ENCODE measurements around the gene ADRB1. TPM values are rescaled to one million over a fixed set of nuclear protein-coding genes. Genes with fewer than 3 reads are reported as not detected.
A peak's percentile ranks its signal among the peaks of the same experiment; 100 is the strongest.

The ADRB1 gene
- total and polyA plus RNA-seq, 8 donors = 0.49 to 2.1 (median 0.97) TPM

DNA sequence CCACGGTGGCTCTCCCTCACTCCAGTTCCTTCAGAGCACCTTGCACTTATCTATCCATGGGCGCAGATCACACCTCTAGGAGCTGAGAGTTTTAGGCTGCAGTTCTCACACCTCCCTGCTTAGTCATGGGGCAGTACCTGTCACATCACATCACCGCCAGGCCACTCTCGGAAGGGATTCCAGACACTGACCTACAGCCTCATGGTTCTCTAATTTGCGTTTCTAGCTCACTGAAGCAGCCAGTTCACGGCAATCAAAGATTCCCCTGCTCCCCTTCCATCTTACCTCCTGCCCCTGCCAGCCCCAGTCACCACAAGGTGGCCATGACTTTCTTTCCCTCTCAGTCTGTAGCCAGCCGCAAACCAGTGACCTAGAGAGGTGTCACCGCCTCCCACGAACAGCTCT lies 34.2 kb downstream of the ADRB1 start:
- intact Hi-C loops (cut with DNase I) = no loop called here
- H3K9me3 ChIP-seq = no peaks in the 10 kb centered on the region
- DNase-seq (no peak), ATAC-seq (no peak), FAIRE-seq (no peak)
- TF ChIP-seq, protein P1, sequence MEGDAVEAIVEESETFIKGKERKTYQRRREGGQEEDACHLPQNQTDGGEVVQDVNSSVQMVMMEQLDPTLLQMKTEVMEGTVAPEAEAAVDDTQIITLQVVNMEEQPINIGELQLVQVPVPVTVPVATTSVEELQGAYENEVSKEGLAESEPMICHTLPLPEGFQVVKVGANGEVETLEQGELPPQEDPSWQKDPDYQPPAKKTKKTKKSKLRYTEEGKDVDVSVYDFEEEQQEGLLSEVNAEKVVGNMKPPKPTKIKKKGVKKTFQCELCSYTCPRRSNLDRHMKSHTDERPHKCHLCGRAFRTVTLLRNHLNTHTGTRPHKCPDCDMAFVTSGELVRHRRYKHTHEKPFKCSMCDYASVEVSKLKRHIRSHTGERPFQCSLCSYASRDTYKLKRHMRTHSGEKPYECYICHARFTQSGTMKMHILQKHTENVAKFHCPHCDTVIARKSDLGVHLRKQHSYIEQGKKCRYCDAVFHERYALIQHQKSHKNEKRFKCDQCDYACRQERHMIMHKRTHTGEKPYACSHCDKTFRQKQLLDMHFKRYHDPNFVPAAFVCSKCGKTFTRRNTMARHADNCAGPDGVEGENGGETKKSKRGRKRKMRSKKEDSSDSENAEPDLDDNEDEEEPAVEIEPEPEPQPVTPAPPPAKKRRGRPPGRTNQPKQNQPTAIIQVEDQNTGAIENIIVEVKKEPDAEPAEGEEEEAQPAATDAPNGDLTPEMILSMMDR (IDR thresholded peaks at IDR 0.05) = no peak
- H3K27me3 ChIP-seq = no peaks in the 10 kb centered on the region
- no peak overlapping the region for H3K4me3 ChIP-seq
- 84 to 90% methylated on average over 9 of the region's 9 CpGs for WGBS, 2 donors
- H3K36me3 ChIP-seq = no peaks in the 10 kb centered on the region
- peaks cover 0 to 10% (median 6%) of the 10 kb centered on the region in 3 donors for H3K4me1 ChIP-seq
- H3K27ac ChIP-seq = no peak overlapping the region

DNA sequence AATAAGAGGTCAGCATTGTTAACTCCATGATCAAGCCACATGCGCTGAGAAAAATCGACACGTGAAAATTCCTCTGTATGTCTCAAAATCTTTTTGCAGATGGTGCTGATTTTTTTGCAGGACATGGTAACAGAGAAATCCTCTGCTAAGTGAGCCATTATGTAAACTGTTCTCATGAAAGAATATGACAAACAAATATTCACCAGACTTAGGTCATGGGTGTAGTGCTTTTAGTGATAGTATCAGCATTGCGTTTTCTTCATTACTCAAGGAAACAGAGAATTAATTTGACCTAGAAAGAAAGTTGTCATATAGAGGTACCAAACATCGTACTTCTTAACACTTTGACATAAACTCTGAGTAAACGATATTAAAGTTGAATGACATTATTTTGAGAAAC lies 34.7 kb downstream of the ADRB1 start:
- no peak for ATAC-seq
- no peak overlapping the region for H3K4me3 ChIP-seq
- peaks cover 0 to 10% (median 6%) of the 10 kb centered on the region in 3 donors for H3K4me1 ChIP-seq
- TF ChIP-seq, protein P1 (IDR thresholded peaks at IDR 0.05) = no peak
- no peaks in the 10 kb centered on the region for H3K9me3 ChIP-seq
- H3K27ac ChIP-seq = no peak overlapping the region
- H3K27me3 ChIP-seq = no peaks in the 10 kb centered on the region
- DNase-seq = no peak
- H3K36me3 ChIP-seq = no peaks in the 10 kb centered on the region
- whole genome bisulfite sequencing, 2 donors = 82 to 87% methylated on average over 6 of the region's 6 CpGs
- intact Hi-C loops (cut with DNase I) = no loop called here
- no peak for FAIRE-seq

DNA sequence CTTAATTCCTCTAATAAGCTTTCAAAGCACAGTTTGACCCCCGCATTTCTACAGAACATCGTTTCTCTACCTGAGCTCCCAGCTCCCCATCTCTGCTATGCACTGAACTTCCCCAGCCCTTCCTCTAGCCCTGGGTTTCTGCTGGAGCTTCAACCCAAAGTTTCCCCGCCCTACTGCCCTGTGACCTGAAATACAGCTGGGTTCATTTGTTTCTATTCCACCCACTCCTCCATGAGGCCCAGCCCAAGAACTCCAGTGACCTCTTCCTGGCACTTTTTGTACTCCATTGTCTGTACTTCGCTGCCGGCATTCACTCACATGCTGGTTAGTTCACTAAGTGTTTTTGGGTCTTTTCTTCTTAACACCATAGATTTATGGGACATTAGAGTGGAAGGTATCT lies 35.8 kb downstream of the ADRB1 start:
- no peak overlapping the region for H3K27ac ChIP-seq

DNA sequence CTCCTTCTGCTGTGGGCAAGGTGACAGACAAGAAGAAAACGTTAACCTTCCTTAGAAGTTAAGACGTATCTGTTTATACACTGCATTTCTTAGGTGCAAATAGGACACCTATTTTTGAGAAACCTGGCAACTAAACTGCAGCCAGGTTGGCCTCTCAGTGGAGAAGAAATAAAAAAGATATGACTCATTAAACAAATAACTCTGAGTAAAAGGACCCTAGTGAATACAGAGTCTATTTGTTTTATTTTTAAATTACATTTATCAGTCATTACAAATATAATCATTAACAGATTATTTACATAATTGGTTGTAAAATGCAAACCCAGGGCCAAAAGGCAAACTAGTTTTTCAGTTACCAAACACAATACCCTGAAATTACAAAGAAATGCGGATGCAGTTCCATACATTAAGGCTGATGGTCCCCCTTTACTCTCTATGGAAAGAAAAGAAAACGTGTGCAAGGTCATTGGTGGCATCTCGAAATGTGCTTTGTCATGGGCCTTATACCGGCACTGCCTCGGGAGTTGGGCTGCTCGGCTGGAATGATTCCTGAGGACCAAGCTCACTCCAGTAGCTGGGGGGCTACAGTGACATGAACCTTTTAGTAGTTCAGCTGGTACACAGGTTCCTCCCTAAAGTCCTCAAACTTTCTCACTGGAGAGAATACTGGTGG lies 38.4 kb downstream of the ADRB1 start:
- 37 to 38% methylated on average over 8 of the region's 8 CpGs for WGBS, 2 donors
- ATAC-seq = peak; percentile 82 to 84 (median 84)
- intact Hi-C loops (cut with DNase I) = no loop called here
- Histone ChIP-seq H3K4me3 (no peak overlapping the region), H3K4me1 (peaks cover 0 to 10% (median 6%) of the 10 kb centered on the region in 3 donors), H3K27me3 (no peaks in the 10 kb centered on the region), H3K9me3 (no peaks in the 10 kb centered on the region), H3K27ac (no peak overlapping the region), H3K36me3 (no peaks in the 10 kb centered on the region)
- no peak for DNase-seq
- TF ChIP-seq, protein P1 (IDR thresholded peaks at IDR 0.05) = no peak
- FAIRE-seq = no peak

More for the DNA sequence above, 35.8 kb downstream of the ADRB1 start:
- no peaks in the 10 kb centered on the region for H3K36me3 ChIP-seq
- H3K27me3 ChIP-seq = no peaks in the 10 kb centered on the region
- ATAC-seq (no peak), DNase-seq (no peak), FAIRE-seq (no peak)
- H3K4me3 ChIP-seq = no peak overlapping the region
- intact Hi-C loops (cut with DNase I) = no loop called here
- peaks cover 0 to 10% (median 6%) of the 10 kb centered on the region in 3 donors for H3K4me1 ChIP-seq
- 89 to 90% methylated on average over 5 of the region's 5 CpGs for WGBS, 2 donors
- TF ChIP-seq, protein P1 (IDR thresholded peaks at IDR 0.05) = no peak
- H3K9me3 ChIP-seq = no peaks in the 10 kb centered on the region

DNA sequence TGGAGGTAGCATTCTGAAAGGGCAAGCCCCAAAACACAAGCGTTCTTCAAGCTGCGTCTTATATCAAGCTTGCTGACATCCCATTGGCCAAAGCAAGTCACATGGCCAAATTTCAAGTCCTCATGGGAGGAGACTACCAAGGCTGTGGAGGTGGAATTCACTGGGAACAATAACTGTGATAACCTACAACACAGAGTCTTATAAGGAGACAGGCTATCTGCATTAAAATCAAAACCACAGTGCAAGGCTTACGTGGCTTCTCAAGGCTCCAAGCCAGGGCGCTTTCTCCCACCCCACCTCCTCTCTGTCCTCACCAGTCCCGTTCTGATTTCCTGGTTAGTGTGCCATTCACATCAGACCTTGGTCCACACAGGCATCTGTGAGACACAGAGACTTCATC lies 39.4 kb downstream of the ADRB1 start:
- DNase-seq (no peak), ATAC-seq (peak in 2 of 4 donors; percentile 26 to 40), FAIRE-seq (no peak)
- H3K4me3 ChIP-seq = no peak overlapping the region
- TF ChIP-seq, protein P1 (IDR thresholded peaks at IDR 0.05) = no peak
- H3K36me3 ChIP-seq = no peaks in the 10 kb centered on the region
- intact Hi-C loops (cut with DNase I) = no loop called here
- H3K9me3 ChIP-seq = no peaks in the 10 kb centered on the region
- H3K27ac ChIP-seq = no peak overlapping the region
- peaks cover 0 to 10% (median 6%) of the 10 kb centered on the region in 3 donors for H3K4me1 ChIP-seq
- H3K27me3 ChIP-seq = no peaks in the 10 kb centered on the region
- WGBS, 2 donors = 89 to 94% methylated on average over 5 of the region's 5 CpGs
